Measurements from ENCODE around the gene TBC1D30. TPM values are rescaled to one million over a fixed set of nuclear protein-coding genes. Genes with fewer than 3 reads are reported as not detected.

TBC1D30 gene
- total and polyA plus RNA-seq, 7 donors = 0.36 to 4.3 (median 2.3) TPM

DNA sequence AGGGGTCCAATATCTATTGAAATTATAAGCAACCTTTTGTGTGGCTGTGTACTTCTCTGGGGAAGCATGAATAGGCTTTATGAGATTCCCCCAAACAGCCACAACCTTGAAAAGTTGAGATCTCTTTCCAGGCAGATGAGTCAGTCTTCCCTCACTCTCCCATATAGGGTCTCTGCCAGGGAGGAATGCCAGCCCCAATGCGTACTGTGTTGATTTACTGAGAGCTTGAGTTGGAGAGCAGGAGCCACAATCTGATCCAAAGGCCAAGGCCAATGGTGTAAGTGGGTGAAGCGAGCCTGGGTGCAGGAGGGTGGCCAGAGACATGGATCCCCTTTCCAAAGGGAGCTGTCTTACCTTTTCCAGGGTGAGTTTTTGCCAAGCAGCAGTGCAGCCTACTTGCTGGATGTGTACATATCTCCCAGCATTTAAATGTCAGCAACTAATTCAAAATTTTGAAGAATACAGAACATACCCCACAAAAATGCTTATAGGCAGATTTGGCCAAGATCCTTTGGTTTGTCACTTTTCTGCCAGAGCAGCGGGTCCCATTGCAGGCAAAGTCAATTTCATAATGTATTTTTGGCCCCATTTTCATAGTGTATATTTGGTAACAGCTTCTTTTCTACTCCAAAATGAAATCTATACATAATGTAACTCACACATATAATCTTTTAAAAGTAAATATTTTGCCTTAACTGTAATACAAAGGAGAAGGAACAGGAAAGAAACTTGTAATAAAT, 88.2 kb downstream of the TBC1D30 start:
- 75 to 88% methylated on average over 3 of the region's 3 CpGs for WGBS, 2 donors

DNA sequence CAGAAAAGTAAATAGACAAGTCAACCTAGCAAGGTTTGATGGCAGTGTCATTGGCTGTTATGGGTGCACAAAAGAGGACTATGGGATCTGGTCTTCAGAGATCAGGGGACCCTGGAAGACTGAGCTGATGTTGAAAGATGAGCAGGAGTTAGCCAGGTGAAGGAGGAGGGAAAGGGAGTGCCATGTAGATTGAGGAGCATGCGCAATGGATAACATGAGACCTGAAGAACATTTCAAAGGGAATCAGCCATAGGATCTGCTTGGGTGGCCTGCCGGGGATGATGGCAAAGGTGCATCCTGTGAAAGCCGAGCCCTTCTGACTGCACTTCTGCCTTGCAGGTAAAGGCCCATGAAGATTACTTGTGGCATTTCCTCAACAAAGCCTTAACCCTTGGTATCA, 90.8 kb downstream of the TBC1D30 start:
- Histone ChIP-seq H3K27me3 (no peaks in the 10 kb centered on the region), H3K4me3 (no peak overlapping the region), H3K4me1 (peaks cover 0 to 18% (median 5%) of the 10 kb centered on the region in 4 donors), H3K36me3 (no peaks in the 10 kb centered on the region), H3K9me3 (no peaks in the 10 kb centered on the region), H3K27ac (no peak overlapping the region)
- WGBS, 2 donors = 95 to 96% methylated on average over 3 of the region's 3 CpGs
- intact Hi-C loops (cut with DNase I) = no loop called here
- DNase-seq = no peak
- no peak for TF ChIP-seq POLR2A (IDR thresholded peaks at IDR 0.05)
- TF ChIP-seq POLR2AphosphoS5 (IDR thresholded peaks at IDR 0.05) = no peak
- TF ChIP-seq, protein P1, sequence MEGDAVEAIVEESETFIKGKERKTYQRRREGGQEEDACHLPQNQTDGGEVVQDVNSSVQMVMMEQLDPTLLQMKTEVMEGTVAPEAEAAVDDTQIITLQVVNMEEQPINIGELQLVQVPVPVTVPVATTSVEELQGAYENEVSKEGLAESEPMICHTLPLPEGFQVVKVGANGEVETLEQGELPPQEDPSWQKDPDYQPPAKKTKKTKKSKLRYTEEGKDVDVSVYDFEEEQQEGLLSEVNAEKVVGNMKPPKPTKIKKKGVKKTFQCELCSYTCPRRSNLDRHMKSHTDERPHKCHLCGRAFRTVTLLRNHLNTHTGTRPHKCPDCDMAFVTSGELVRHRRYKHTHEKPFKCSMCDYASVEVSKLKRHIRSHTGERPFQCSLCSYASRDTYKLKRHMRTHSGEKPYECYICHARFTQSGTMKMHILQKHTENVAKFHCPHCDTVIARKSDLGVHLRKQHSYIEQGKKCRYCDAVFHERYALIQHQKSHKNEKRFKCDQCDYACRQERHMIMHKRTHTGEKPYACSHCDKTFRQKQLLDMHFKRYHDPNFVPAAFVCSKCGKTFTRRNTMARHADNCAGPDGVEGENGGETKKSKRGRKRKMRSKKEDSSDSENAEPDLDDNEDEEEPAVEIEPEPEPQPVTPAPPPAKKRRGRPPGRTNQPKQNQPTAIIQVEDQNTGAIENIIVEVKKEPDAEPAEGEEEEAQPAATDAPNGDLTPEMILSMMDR (IDR thresholded peaks at IDR 0.05) = no peak
- TF ChIP-seq EP300 (IDR thresholded peaks at IDR 0.05) = no peak

More for the DNA sequence above, 88.2 kb downstream of the TBC1D30 start:
- Histone ChIP-seq H3K27ac (no peak overlapping the region), H3K36me3 (no peaks in the 10 kb centered on the region), H3K9me3 (no peaks in the 10 kb centered on the region), H3K4me3 (no peak overlapping the region), H3K4me1 (peaks cover 0 to 18% (median 5%) of the 10 kb centered on the region in 4 donors), H3K27me3 (no peaks in the 10 kb centered on the region)
- intact Hi-C loops (cut with DNase I) = no loop called here
- no peak for DNase-seq
- no peak for TF ChIP-seq EP300 (IDR thresholded peaks at IDR 0.05)
- no peak for TF ChIP-seq POLR2AphosphoS5 (IDR thresholded peaks at IDR 0.05)
- no peak for TF ChIP-seq POLR2A (IDR thresholded peaks at IDR 0.05)
- TF ChIP-seq, protein P1 (IDR thresholded peaks at IDR 0.05) = no peak

DNA sequence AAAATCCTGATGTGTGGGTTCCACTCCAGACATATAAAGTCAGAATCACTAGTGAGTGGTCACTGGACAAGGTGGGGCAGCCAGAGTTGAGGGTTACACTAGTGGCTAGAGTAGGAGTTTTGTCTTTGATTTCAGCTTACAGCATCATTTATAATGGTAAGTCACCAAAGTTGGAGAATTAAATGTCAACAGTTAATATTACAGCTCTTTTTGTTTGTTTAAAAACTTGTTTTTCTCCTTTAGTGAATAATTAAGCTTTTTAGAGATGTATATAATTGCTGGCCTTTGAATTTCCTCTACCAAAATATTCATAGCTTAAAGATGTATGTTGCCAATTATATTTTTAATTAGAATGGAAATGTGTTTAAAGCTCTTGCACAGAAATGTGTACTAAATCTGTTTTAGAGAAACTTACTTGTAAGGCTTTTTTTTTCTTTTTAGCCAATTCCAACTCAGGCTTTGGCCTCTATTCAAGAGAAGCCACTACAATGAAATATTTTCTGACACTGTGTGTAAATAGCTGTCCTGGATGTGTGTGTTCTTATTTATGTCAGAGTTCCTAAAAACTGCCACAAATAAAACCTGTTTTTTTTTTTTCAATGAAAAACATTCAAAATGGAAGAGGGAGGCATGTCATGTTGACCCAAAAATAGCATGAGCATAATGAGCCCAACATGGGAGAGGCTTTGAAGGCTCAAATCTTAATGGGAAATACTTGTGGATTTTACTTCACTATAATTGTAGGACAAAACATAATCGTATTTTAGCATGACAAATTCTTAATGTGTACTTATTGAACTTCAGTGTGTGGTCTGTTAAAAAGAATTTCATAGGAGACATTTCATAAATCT, 92.2 kb downstream of the TBC1D30 start:
- no peak for DNase-seq
- TF ChIP-seq POLR2A (IDR thresholded peaks at IDR 0.05) (no peak), EP300 (IDR thresholded peaks at IDR 0.05) (no peak), POLR2AphosphoS5 (IDR thresholded peaks at IDR 0.05) (no peak)
- TF ChIP-seq, protein P1 (IDR thresholded peaks at IDR 0.05) = no peak
- no peaks in the 10 kb centered on the region for H3K36me3 ChIP-seq
- H3K4me1 ChIP-seq = peaks cover 0 to 11% (median 5%) of the 10 kb centered on the region in 4 donors
- intact Hi-C loops (cut with DNase I) = no loop called here
- no peaks in the 10 kb centered on the region for H3K9me3 ChIP-seq
- no peaks in the 10 kb centered on the region for H3K27me3 ChIP-seq
- no peak overlapping the region for H3K27ac ChIP-seq
- 32 to 62% methylated on average over 1 of the region's 1 CpG for WGBS, 2 donors
- no peak overlapping the region for H3K4me3 ChIP-seq

DNA sequence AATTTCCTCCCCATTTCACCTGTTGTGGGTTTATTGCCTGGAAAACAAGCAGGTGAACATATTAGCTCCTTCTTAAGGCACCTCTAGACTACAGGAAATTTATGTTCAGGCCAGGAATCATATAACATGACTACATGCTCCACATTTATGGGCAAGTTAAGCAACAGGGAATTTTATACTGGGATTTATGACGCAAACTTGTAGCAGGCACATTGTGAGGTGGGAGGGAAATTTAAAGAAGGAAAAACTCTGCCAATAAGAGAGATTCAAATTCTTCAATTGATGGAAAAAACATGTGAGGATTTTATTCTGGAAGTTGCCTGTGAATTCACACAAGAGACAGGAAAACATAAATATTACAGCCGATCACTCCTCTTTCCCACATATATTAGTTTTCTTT, 93.9 kb downstream of the TBC1D30 start:
- H3K27me3 ChIP-seq = no peaks in the 10 kb centered on the region
- H3K4me1 ChIP-seq = no peaks in the 10 kb centered on the region
- H3K4me3 ChIP-seq = no peak overlapping the region
- H3K9me3 ChIP-seq = no peaks in the 10 kb centered on the region
- H3K27ac ChIP-seq = no peak overlapping the region
- no peaks in the 10 kb centered on the region for H3K36me3 ChIP-seq
- WGBS, 2 donors = 56 to 82% methylated on average over 2 of the region's 2 CpGs
- DNase-seq = no peak
- intact Hi-C loops (cut with DNase I) = no loop called here
- no peak for TF ChIP-seq POLR2AphosphoS5 (IDR thresholded peaks at IDR 0.05)
- TF ChIP-seq EP300 (IDR thresholded peaks at IDR 0.05) = no peak
- TF ChIP-seq, protein P1 (IDR thresholded peaks at IDR 0.05) = no peak
- TF ChIP-seq POLR2A (IDR thresholded peaks at IDR 0.05) = no peak
